HT1080 (cell line): ENCODE measurements around the gene ASB6. TPM values are rescaled to one million over a fixed set of nuclear protein-coding genes. Genes with fewer than 3 reads are reported as not detected.
"Not testable (repeated sequence)": the region's sequence is repeated elsewhere in the genome, so short reads cannot be mapped to it uniquely, and the experiment has no call there.

Experiments
- DNase-seq: peaks from one replicate; pipeline ENCODE4 v3.0.0-alpha.2; 2015; ENCODE audit warnings: low read depth
- total RNA-seq: library from RNA; depleted of rRNA; stranded (reverse); fragments of >200 nt; shearing (Covaris generic); gene quantifications from 2 replicates; pipeline ENCODE4 v1.2.3, GENCODE V29; 2014

Gene ASB6
- total RNA-seq, 1 experiment from 2014 or later = 31.6 TPM

DNA sequence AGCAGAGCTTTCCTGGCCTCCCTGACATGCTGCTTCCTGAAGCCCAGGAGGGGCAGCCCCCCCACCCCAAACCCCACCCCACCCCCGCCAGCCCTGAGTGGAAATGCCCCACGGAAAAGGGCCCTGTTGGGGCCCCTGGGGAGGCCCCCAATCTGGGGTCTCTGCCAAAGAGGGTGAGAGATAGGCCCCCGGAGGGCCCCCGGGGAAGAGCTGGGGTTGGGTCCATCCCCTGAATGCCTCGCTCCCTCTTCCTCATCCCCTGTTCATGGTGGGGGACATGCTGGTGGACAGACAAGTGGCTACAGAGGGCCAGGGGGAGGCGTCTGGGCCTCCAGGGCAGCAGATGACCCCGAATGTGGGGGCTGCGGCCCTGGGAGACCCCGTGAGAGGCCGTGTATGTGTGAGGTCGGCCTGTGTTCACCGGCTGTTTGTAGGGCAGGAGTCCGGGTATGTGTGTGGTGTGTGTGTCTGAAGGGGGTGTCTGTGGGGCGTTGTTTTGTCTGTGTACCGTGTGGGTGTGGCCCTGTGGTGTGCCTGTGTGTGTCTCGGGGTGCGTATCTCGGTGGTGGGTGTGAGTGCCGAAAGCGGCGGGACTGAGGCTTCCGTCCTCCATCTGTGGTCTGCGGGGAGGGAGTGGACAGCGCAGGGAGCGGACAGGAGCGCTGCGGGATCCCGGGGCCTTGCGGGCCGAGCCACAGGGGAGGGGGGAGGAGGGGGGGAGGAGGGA is 32.3 kb downstream of the ASB6 start:
- DNase-seq = no peak

DNA sequence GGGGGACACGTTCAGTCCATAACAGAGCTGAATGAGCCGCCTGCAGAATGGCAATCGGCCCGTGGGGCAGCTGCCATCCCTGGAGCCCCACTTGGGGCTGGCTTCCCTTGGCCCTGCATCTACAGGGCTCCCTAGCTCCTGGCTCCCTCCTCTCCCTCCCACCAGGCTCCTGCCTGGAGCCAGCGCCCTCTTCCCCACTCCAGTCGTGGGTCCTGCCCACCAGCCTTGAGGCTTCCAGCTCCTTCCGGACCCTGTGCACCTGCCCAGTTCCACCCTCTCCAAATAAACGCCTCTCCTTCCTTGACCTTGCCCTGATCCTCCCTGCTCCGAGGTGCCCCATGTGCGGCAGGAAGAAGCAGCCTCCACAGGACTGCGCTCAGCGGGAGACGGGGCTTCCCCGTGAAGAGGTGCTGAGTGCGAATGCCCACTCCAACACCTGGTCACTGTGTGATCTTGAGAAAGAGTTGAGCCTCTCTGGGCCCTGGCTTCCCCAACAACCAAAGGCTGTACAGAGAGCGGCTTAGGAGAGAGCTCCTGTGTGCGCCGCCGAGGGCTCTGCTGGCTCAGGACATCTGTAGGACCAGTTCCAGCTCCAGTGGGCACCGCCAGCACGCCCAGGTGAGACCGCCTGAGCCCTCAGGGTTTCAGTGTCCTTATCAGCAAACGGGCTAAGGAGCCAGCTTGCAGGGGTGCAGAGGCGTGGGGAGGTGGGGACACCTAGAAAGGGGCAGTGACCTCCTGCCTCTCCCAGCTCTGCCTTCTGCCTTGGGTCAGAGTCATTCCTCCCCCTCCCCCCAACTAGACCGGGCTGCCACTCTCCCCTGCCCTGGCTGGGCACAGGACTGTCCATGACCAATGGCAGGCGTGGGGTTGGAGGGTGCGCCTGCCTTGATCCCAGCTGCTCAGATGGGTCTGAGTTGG is 33.1 kb downstream of the ASB6 start:
- DNase-seq = no peak

DNA sequence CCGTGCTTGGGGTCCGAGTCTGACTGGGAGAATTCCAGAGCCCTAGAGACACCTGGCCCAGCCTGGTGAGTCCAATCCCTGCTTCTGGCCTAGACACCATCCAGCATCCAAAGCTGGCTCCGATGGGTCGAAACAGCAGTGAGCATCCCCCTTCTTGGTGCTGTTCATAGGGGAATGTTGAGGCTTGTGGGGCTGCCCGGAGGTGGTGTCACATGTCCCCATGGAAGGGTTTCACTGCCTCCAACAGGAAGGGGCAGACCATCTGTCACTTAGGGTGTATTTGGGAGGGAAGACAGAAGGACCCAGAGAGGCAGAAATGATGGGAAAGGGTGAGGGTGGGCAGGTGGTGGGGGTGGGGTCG is 34.9 kb downstream of the ASB6 start:
- DNase-seq = no peak

DNA sequence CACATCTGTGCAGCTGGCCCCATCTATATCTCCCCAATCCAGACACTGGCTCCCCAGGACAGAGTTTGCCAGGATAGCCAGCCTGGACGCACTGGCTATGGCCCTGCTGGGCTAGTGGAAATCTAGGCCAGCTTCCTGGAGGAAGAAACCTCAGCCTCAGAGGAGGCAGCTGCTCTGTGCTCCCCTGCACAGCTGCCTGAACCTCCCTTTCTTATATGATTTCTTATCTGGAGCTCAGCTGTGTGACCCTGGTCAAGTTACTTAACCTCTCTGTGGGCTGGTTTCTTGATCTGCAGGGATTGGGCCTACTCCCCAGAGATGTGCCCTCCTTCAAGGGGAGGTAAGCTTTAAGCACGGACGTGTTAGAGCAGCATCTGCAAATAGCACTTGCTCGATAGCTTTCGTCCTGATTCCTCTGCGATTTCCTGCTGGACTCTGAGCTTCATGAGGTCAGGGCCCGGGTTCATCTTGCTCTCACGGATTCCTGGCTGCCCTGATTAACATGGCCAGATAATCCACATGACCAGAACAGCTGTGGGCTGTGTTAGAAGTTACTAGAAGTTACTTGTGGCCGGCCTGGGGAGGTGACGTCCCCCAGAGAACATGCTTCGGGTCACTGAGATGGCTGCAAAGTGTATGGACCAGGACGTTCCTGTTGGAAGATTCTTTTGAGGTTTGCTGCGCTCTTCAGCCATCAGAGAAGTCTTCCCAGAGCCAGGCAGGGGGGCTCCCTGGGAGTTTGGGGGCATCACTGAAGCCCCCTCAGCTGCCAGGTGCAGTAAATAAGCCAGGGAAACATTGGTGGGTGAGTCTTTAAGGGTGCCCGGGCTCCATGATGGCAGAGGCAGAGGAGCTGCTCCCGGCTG is 35.6 kb downstream of the ASB6 start:
- no peak for DNase-seq

DNA sequence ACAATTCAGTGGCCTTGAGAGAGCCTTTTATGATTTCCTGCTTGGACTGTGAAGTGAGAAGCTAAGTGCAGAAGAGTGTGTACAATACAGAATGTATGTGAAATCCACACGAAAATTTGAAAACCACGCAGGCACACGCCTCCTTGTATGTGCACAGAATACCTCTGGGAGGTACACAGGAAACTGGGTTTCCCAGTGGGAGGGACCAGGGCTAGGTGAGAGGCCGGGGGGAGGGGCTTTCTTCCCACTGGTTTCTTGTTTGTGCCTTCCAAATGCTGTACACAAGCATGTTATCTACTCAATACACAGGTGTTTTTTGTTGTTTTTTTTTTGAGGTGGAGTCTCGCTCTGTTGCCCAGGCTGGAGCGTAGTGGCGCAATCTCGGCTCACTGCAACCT is 37.2 kb downstream of the ASB6 start:
- DNase-seq = no peak

DNA sequence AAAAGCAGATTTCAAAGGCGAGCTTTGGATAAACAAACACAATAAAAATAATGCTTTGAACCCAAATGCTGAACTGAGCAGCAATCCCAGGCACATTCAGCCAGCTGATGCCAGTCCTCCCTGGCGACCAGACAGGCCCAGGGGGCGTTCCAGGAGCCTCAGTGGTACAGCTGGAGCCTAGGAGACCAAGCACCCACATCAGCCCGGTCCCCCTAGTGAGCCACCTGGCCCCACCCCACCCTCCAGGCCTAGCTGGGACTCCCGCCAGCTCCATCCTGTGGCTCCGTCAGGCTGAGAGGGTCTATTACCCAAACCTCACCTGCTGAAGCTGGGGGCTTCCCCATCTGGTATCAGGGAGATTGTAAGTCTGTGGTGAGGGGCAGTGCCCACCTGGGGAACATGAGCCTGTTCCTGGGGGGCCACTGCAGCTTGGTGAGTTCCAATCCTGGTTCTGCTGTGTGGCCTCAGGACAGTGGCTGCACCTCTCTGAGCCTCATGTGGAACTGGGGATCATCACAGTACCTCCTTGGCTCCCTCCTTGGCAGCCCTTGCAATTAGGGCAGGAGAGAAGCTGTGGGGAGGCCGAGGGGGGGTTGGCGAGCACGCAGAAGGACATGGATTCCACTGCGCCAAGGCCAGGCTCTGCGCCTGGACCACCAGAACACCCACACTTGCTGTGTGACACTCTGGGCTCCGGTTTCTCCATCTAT is 37.7 kb downstream of the ASB6 start:
- no peak for DNase-seq

DNA sequence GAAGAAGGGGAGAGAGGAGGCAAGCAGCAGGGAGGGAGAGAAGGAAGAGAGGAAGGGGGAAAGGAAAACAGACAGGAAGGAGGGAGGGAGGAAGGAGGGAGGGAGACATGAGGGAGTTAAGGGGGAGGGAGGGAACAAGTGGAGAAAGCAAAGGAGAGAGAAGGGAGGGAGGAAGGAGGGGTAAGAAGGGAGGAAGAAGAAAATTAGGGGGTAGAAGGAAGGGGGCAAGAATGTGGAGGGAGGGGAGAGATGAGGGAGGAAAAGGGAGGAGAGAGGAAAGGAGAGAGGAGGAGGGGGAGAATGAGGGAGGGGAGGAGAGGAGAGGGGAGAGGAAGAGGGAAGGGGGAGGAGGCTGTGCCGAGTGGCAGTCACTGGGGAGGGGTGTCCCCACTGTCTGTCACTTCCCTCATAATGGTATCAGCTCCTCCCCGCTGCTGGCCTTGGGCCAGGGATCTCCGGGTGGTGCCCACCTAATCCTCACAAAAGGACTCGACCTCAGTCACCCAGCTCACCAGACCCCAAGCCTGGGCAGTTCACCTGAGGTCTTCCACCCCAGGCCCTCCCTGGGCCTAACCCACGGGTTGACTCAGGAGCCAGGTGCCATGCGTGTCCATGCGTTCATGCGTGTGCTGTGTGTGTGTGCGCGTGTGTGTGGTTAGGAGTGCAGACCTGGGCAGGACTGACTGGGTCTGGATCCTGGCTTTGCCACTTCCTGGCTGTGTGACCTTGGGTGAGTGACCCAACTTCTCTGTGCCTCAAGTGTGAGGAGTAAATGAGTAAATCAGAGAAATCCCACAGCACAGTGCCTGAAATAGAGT is 39.1 kb downstream of the ASB6 start:
- no peak for DNase-seq

DNA sequence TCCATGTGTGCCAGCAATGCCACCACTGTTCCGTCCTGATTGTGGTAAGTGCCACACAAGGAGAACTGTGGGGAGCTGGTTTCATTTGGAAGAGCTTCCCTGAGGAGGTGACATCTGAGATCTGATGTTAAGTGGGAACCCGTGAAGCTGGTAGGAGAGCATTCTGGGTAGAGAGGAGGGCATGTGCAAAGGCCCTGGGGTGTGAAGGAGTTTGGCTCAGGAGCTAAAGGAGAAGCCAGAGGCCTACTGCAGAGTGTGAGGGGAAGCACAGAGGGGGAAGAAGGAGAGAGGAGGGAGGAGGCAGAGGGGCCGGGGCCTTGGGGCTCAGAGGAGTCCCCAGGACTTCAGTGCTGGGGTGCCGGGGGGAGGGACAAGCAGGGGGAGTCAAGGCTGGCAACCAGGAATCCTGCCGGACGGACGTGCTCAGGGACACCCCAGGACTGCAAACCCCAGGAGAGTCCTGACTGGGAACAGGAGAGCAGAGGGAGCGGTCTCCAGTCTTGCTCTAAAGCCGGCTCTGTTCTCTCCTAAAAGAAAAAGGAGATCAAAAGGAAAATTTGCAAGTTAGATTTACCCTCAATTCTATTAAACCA is 40.8 kb downstream of the ASB6 start:
- no peak for DNase-seq

DNA sequence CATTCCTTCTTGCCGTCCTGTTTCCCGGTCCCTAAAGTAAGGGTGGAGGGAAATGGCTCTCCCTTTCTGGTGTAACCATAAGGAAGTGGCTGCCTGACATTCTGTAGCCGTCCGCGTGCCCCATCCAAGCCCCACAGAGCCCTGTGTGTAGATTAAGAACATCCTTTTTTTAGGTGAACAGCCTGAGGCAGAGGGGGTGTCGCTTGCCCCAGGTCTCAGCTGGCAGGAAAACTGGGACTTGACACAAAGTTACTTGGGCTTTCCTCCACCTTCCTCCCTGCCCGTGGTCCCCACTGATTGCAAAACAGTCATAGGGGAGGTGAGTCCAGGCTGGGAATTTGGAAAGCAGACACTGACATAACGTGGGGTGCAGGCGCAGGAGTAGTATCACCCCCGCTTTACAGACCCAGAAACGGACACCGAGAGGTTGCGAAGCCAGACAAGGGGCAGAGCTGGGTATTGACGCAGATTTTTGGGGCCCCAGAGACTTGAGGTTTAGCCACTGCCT is 43.8 kb downstream of the ASB6 start:
- no peak for DNase-seq

DNA sequence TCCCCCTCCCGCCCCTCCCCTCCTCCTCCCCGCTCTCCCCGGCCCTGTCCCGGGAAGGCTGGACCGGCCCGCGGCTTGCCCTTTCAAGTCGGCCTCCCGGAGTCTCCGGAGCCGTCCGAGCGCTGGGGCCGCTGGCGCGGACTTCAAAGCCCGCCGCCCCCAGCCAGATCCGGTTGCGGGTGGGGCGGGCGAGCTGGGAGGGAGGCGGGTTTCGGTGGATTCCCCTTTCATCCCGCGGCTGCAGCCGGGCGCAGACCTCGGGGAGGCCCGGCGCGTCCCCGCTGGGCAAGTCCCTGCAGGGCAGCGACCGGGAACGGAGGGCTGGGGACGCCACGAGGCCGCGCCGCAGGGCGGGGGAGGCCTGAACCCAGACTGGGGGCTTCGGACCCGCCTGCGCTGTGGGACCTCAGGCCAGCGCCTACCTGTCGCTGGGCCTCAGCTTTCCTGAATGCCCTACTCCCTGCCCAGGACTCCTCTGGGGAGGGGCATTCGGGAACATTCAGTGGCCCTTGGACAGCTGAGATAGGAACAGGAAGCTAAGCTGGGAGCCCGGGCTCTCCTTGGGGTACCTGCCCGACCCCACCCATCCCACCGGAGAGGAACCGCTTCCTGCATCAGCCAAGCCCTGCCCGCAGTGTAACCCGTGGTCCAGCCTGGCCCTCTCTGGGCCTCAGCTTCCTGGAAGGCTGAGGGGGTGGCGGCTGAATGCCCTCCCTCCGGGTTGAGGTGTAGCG is 44.4 kb downstream of the ASB6 start:
- no peak for DNase-seq

DNA sequence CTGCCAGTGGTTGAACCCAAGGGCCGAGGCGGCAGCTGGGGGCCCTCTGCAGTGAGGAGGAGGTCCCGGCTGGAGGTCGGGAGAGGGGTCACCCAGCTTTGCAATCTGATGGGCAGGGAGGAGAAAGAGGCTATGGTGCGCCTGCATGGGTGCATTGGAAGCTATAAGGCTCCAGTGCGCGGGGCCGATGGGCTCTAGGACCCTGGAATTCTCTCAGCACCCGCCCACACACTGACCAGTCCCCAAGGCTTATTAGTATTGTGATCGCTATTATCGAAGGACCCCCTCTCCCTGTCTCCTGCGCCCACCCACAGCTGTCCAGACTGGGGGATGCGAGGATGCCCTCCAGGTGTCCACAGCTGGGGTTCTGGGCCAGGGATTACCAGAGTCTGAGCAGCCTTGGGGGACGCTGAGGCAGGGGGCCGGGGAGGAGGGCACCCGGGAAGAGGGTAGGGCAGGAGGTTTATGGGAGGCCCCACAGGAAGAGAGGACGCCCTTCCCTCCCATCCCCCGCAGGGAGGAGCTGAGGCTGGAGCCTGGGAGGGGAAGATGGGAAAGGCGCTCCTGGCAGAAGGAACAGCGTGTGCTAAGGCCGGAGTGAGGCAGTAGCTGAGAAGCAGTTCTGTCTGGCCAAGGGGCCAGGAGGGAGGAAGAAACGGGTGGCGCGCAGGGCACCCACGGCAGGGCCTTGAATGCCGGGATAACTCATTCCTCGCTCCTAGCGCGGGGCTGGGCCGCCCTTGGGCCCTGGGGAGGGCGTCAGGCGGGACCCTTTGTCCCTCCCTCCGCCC is 45.2 kb downstream of the ASB6 start:
- DNase-seq = no peak

DNA sequence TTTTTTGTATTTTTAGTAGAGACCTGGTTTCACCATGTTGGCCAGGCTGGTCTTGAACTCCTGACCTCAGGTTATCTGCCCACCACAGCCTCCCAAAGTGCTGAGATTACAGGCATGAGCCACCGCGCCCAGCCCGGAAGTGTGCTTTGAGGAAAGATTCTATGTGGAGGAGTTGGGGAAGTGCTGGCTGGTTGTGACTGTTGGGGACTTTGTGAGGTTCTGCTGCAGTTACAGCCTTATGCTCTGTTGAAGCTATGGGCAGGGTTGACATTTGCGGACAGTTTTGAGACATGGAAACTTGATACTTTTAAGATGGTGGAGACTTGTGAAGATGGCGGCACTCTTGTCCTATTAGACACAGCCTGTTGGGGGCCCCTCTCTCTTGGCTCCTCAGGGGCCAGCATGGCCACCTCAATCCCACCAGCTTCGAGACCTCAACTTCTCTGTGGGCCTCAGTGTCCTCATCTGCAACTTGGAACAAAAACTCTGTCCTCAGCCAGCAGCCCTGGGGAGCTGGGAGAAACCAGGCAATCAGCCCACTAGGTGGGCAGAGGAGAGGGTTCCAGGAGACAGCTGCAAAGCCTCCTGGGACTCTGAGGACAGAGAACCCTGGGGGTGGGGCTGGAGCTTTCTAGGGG is 45.9 kb downstream of the ASB6 start:
- DNase-seq = no peak

DNA sequence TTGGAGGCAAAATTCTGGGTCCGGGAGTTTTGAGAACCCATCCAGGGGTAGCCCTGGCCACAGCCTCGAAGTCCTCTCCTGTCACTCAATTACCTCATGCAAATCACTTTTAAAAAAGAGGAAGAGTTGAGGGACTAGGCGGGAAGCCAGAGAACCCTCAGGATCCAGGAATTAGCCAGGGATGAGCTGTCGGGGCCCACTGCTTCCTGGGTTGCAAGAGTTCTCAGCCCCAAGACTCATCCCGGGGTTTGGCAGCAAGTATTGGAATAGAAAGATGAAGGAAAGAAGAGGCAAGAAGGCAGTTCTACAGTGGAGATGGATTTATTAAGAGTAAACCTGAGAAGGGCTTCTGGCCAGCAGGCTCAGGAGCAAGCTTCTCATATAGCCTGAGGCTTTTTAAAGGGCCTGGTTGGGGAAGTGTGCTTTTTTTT is 46.6 kb downstream of the ASB6 start:
- peak; percentile 36 for DNase-seq

DNA sequence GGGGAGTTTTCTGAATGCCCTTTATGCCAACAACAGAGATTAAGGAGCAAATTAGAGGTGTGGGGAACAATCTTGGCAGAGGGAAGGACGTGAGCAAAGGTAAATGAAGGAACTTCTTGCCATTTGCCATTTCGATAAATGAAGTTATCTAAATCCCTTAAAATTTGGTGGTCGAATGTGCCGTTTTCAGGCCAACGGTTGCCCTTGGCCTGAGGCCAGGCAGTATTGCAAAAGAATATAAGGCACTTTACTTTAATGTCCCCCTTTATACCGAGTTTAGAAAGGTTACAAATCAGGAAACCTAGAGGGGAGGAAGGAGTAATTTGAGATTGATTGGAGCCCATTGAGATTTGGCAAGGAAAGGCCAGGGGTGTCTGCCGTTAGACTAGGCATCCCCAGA is 47.3 kb downstream of the ASB6 start:
- DNase-seq = no peak

DNA sequence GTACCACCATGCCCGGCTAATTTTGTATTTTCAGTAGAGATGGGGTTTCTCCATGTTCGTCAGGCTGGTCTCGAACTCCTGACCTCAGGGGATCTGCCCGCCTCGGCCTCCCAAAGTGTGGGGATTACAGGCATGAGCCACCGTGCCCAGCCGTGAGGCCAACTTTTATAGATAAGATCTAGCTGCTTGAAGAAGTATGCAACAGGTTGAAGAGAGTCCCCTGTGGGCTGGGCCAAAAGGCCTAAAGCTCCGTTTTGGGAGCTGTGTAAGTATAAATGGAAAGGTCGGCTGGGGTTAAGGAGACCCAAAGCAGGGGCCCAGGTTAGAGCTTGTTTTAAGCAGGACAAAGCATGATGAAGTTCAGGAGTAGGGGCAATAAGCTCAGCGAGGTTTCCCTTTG is 49.2 kb downstream of the ASB6 start:
- not testable (repeated sequence) for DNase-seq

DNA sequence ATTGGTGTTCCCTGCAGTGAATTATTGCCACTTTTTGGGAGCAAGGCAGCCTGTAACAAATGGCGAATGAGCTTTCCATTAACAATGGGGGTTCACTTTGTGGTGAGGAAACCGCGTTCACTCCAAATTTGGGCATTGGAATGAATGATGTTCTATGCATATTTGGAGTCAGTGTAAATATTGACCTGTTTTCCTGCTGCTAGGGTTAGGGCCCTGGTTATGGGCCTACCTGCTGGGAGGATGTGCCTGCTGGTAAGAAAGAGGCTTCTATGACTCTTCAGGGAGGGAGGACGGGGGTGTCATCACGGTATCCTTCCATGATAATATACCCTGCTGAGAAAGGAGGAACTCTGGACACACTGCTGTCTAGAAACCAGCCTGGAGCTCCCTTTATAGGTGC is 50.0 kb downstream of the ASB6 start:
- DNase-seq = no peak

DNA sequence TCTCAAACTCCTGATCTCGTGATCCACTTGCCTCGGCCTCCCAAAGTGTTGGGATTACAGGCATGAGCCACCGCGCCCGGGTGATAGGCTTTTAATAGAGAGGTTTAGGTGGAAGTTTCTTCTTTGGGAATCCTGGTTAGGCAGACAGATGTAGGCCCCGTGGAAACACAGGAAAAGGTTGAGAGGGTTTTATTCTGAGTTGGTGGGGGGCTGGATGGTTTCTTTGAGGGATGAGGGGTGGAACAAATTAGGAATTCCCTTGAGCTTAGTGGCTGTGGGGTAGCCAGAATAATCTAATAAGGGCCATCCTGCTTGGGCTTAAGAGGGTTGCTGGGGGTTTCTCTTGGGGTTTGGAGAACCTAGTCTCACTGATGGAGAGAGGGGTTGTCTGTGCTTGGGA is 51.5 kb downstream of the ASB6 start:
- no peak for DNase-seq
